Caco-2 (cell line): ENCODE measurements around the gene TK2. TPM values are rescaled to one million over a fixed set of nuclear protein-coding genes. Genes with fewer than 3 reads are reported as not detected.

Source experiments
- BruUV-seq: library from RNA; stranded (reverse); fragments of 400-500 nt; replicated peaks from 2 replicates; lab custom pipeline; 2021; lab: Mats Ljungman, UMichigan
- CTCF ChIA-PET: fragments of 300-600 bp; sonication (Branson Sonifier 250); formaldehyde crosslinking; loops from one replicate; lab custom pipeline; 2022; ENCODE audit warnings: antibody characterized with exemption; lab: Charles Lee
- POLR2A ChIA-PET: fragments of 300-600 bp; sonication (Branson Sonifier 250); formaldehyde crosslinking; loops from one replicate; lab custom pipeline; 2022; ENCODE audit warnings: antibody characterized with exemption; lab: Charles Lee
- DNase-seq, 2 experiments: peaks; one replicate each; pipeline versions ENCODE4 v3.0.0 to v3.0.0-alpha.2; 2020 to 2022
- H3K27me3 ChIP-seq: replicated peaks from 2 replicates; pipeline ENCODE4 v1.6.0; 2011; ENCODE audit warnings: low read length; ENCODE audit not compliant: control insufficient read depth, insufficient read depth
- H3K36me3 ChIP-seq: 2 replicates; pipeline ENCODE4 v1.5.1; 2011; ENCODE audit warnings: low read length; ENCODE audit not compliant: control insufficient read depth, insufficient read depth
- H3K4me1 ChIP-seq: fragments of 250-450 bp; sonication (Bioruptor Pico); 2 replicates; pipeline ENCODE4 v1.5.1; 2020; ENCODE audit warnings: mild to moderate bottlenecking
- H3K4me3 ChIP-seq: 2 replicates; pipeline ENCODE4 v1.5.1; 2011; ENCODE audit warnings: low read depth, mild to moderate bottlenecking, control low read depth, low read length
- H3K9me3 ChIP-seq: fragments of 250-450 bp; sonication (Bioruptor Pico); 2 replicates; pipeline ENCODE4 v1.5.1; 2020; ENCODE audit warnings: mild to moderate bottlenecking, moderate library complexity
- H3K27ac Mint-ChIP-seq: one replicate; pipeline ENCODE4 v1.8.0; 2022; ENCODE audit warnings: mixed read lengths; ENCODE audit not compliant: unreplicated experiment
- H3K27me3 Mint-ChIP-seq: one replicate; pipeline ENCODE4 v1.8.0; 2022; ENCODE audit warnings: mixed read lengths; ENCODE audit not compliant: insufficient read depth, unreplicated experiment
- H3K36me3 Mint-ChIP-seq: one replicate; pipeline ENCODE4 v1.8.0; 2022; ENCODE audit warnings: mild to moderate bottlenecking, mixed read lengths; ENCODE audit not compliant: insufficient read depth, unreplicated experiment
- H3K4me1 Mint-ChIP-seq: one replicate; pipeline ENCODE4 v1.8.0; 2022; ENCODE audit warnings: low read depth, mixed read lengths; ENCODE audit not compliant: unreplicated experiment
- H3K4me3 Mint-ChIP-seq: one replicate; pipeline ENCODE4 v1.8.0; 2022; ENCODE audit warnings: mild to moderate bottlenecking, moderate library complexity, mixed read lengths; ENCODE audit not compliant: unreplicated experiment
- H3K9me3 Mint-ChIP-seq: one replicate; pipeline ENCODE4 v1.8.0; 2022; ENCODE audit warnings: mixed read lengths; ENCODE audit not compliant: unreplicated experiment
- CTCF ChIP-seq, 2 experiments: fragments of 200-600 bp in 1 of 2; IDR thresholded peaks; 1 replicate in 1 of 2; 2 replicates in 1 of 2; pipeline versions ENCODE4 v1.5.1 to v1.8.0; 2011 to 2022; ENCODE audit warnings: antibody characterized with exemption in 1 of 2, control low read depth in 1 of 2, inconsistent platforms in 1 of 2, low read depth in 1 of 2, low read length in 1 of 2, mild to moderate bottlenecking in 1 of 2, moderate library complexity in 1 of 2; ENCODE audit not compliant: insufficient read depth in 1 of 2, severe bottlenecking in 1 of 2, unreplicated experiment in 1 of 2
- intact Hi-C: fragments of 100-400 bp; cut with micrococcal nuclease; formaldehyde crosslinking; loops from one replicate; pipeline ENCODE4 v1.10.0; 2022; ENCODE audit not compliant: unreplicated experiment
- total RNA-seq: library from RNA; stranded (reverse); gene quantifications from 2 replicates; pipeline ENCODE4 v1.2.3, GENCODE V29; 2022

The TK2 gene
- total RNA-seq, 1 experiment from 2014 or later = 18.2 TPM

DNA sequence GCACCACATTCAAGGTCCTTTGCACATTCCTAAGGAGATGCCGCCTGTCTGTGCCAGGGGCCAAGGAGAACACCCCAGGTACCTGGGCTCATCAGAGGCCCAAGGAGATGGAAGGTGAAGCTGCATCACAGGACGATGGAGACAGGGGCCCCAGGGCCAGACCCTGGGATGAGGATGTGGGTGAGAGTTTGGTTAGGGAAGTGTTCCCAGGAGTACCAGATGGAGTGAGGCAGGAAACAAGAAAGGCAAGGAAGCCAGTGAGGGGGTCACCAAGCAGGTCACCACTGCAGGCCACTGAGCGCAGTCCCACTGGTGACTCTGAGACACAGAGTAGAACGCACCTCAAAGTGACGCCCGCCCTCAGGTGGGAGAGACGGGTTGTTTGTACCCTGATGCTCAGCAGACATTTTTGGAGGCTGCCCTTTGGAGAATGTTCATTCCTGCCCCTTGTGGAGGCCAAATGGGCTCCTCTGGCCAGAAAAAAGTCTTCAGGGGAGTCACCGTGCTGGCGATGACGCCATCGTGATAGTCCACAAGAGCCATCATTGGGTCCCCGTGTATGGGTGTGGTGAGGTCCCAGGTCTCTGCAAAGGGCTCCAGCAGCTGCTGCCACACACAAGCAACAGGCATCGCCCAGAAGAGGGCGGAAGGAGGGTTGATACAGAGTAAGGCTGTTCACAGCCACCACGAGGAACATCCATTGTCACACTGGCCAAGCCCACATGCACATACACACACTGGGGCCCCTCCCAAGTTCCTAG lies 65.3 kb downstream of the TK2 start:
- POLR2A ChIA-PET = no interaction called here
- BruUV-seq = no TSS peak

DNA sequence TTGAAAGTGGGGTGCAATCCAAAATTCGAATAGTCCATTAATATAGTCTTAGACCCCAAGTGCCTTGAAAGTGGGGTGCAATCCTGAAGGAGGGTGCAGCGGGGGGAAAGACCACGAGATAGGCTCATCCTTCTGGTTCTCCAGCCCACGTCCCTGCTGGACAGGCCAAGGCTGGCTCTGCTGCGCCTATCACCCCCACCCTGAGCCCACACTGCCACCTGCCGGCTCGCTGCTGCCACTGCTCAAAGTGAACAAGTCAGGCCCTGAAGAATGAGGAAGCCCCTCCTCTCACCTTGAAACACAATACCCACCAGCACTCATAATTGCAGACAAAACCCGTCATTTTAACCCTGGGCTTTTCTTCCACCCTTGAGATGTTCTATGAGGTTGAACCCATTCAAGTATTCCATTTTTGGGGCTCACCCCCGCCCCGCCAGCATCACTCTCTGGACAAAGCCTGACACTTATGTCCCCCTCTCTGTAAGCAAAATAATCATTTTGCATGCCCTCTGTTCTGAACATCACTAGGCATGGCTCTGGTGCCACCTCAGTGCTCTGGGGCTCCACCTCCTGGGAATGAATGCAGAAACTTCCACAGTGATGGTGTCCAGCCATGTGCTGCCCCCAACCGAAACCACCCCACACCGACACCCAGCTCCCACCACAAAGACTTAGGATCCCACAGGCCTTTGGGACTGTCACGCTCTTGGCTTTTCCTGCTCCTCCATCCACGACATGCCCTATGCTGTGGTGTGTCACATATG lies 66.1 kb downstream of the TK2 start:
- ChIA-PET CTCF (interaction anchor here (0.8 to 1.6 kb wide), 3 partner anchors 40 to 1058 kb away, joined by 3 to 10 read pairs (median 8); no protein-coding TSS in a partner anchor), POLR2A (no interaction called here)
- Mint-ChIP-seq H3K27me3 (no peaks in the 10 kb centered on the region), H3K9me3 (no peaks in the 10 kb centered on the region), H3K4me1 (no peaks in the 10 kb centered on the region), H3K4me3 (no peak overlapping the region), H3K27ac (no peak overlapping the region), H3K36me3 (peaks cover 5% of the 10 kb centered on the region)
- no peaks in the 10 kb centered on the region for H3K27me3 ChIP-seq
- intact Hi-C loops = loop anchor here (1.0 to 5.0 kb wide), 4 partner anchors 42 to 127 kb away; partner anchors contain the start of gene BEAN1
- H3K36me3 ChIP-seq = no peaks in the 10 kb centered on the region
- no TSS peak for BruUV-seq
- H3K9me3 ChIP-seq = no peaks in the 10 kb centered on the region; the same call in 1 of the 2 replicates
- peak; percentile 85 to 91 for DNase-seq
- H3K4me3 ChIP-seq = no peak overlapping the region
- H3K4me1 ChIP-seq = peaks cover 13% of the 10 kb centered on the region; the same call in 1 of the 2 replicates
- peak; percentile 96 to 99 for TF ChIP-seq CTCF (IDR thresholded peaks at IDR 0.05; ENCODE audit: insufficient read depth in 1 of 2, low read depth in 1 of 2, low read length in 1 of 2, severe bottlenecking in 1 of 2, unreplicated experiment in 1 of 2)

More for the DNA sequence above, 65.3 kb downstream of the TK2 start:
- Mint-ChIP-seq H3K27me3 (no peaks in the 10 kb centered on the region), H3K36me3 (peaks cover 5% of the 10 kb centered on the region), H3K9me3 (no peaks in the 10 kb centered on the region), H3K27ac (no peak overlapping the region), H3K4me1 (no peaks in the 10 kb centered on the region), H3K4me3 (no peak overlapping the region)
- no peaks in the 10 kb centered on the region; the same call in 1 of the 2 replicates for H3K9me3 ChIP-seq
- CTCF ChIA-PET = interaction anchor here (1.4 to 1.6 kb wide), 2 partner anchors 41 to 78 kb away, joined by 3 to 8 read pairs; no protein-coding TSS in a partner anchor
- no peak for TF ChIP-seq CTCF (IDR thresholded peaks at IDR 0.05; ENCODE audit: insufficient read depth in 1 of 2, low read depth in 1 of 2, low read length in 1 of 2, severe bottlenecking in 1 of 2, unreplicated experiment in 1 of 2)
- H3K36me3 ChIP-seq = no peaks in the 10 kb centered on the region
- H3K4me1 ChIP-seq = peaks cover 13% of the 10 kb centered on the region; the same call in 1 of the 2 replicates
- intact Hi-C loops = loop anchor here (5.0 kb wide), 2 partner anchors 42 to 57 kb away; partner anchors contain the start of gene BEAN1
- DNase-seq = no peak
- H3K27me3 ChIP-seq = no peaks in the 10 kb centered on the region
- H3K4me3 ChIP-seq = no peak overlapping the region

DNA sequence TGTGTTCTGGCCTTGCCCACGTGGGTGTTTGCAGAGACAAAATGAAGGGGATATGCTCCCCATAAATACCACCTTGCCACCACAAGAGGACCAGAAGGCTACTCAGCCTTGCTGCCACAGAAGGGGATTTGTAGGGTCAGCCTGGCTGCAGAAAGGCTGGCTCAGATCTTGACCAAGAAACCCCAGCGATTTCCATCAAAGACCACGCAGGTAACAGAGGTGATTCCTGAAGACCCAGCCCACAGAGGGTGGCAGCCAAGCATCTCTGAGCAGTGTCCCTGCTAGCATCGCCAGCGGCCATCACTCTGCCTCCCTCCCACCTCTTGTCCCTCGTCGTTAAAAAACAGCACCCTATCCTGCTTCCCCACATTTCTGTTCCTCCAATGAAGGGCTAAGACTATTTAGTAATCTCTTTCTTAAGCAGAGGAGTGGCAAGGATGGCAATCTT lies 68.0 kb downstream of the TK2 start:
- Histone ChIP-seq H3K36me3 (no peaks in the 10 kb centered on the region), H3K4me1 (peaks cover 13% of the 10 kb centered on the region; the same call in 1 of the 2 replicates), H3K9me3 (no peaks in the 10 kb centered on the region), H3K4me3 (no peak overlapping the region), H3K27me3 (no peaks in the 10 kb centered on the region)
- CTCF ChIA-PET = interaction anchor here (2.3 kb wide), 1 partner anchor 75 kb away, joined by 14 read pairs; no protein-coding TSS in a partner anchor
- H3K9me3 Mint-ChIP-seq = no peaks in the 10 kb centered on the region
- H3K4me1 Mint-ChIP-seq = no peaks in the 10 kb centered on the region
- no peak overlapping the region for H3K4me3 Mint-ChIP-seq
- no peaks in the 10 kb centered on the region for H3K27me3 Mint-ChIP-seq
- TF ChIP-seq CTCF (IDR thresholded peaks at IDR 0.05; ENCODE audit: insufficient read depth in 1 of 2, low read depth in 1 of 2, low read length in 1 of 2, severe bottlenecking in 1 of 2, unreplicated experiment in 1 of 2) = no peak
- POLR2A ChIA-PET = no interaction called here
- peaks cover 5% of the 10 kb centered on the region for H3K36me3 Mint-ChIP-seq
- no TSS peak for BruUV-seq
- intact Hi-C loops = loop anchor here (5.0 kb wide), 2 partner anchors 40 to 55 kb away; partner anchors contain the start of gene BEAN1
- no peak for DNase-seq
- no peak overlapping the region for H3K27ac Mint-ChIP-seq
